GM12872 (cell line): ENCODE results near the gene LRIT2.

Experiments used
- TF ChIP-seq, protein P1 (sequence below): IDR thresholded peaks from 3 replicates; pipeline ENCODE4 v1.5.1; 2011; ENCODE audit warnings: low read depth, mild to moderate bottlenecking, low read length, moderate library complexity; ENCODE audit not compliant: insufficient read depth

LRIT2 gene

DNA sequence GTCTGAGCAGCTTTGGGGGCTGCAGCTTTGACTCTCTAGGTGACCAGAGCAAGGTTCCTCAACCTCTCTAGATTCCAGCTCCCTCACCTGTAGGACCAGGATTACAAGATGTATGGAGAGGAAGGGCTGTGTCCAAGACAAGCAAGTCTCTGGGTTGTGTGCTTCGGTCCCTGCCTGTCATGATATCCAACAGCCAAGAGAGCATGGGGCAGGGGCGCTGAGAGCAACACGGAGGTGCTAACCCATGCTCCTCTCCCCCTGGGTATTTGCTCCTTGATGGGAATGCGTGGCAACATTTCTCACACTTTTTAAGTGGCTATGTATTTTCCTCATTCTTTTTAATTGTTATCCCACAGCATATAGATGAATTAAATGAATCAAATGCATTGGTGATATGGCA lies 20.7 kb downstream of the LRIT2 start:
- TF ChIP-seq, protein P1, sequence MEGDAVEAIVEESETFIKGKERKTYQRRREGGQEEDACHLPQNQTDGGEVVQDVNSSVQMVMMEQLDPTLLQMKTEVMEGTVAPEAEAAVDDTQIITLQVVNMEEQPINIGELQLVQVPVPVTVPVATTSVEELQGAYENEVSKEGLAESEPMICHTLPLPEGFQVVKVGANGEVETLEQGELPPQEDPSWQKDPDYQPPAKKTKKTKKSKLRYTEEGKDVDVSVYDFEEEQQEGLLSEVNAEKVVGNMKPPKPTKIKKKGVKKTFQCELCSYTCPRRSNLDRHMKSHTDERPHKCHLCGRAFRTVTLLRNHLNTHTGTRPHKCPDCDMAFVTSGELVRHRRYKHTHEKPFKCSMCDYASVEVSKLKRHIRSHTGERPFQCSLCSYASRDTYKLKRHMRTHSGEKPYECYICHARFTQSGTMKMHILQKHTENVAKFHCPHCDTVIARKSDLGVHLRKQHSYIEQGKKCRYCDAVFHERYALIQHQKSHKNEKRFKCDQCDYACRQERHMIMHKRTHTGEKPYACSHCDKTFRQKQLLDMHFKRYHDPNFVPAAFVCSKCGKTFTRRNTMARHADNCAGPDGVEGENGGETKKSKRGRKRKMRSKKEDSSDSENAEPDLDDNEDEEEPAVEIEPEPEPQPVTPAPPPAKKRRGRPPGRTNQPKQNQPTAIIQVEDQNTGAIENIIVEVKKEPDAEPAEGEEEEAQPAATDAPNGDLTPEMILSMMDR: no peak

DNA sequence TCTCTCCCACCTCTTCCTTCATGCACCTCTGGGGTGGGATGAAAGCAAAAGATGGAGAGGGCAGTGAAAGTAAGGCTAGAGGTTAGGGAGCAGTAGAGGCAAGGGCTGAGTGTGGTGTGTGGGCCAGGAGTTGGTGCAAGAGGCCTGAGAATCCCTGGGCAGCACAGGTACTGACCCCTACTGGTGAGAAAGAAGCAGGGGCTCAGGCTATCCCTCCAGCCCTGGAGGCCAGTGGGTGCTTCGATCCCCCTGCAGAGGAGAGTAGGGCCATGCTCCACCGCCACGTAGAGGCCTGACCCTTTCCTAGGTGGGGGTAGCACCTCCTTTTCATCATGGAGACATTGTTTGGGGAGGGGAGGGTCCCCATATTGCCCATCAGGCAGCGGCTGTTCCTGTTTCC lies 21.2 kb downstream of the LRIT2 start:
- TF ChIP-seq, protein P1: peak; percentile 90

DNA sequence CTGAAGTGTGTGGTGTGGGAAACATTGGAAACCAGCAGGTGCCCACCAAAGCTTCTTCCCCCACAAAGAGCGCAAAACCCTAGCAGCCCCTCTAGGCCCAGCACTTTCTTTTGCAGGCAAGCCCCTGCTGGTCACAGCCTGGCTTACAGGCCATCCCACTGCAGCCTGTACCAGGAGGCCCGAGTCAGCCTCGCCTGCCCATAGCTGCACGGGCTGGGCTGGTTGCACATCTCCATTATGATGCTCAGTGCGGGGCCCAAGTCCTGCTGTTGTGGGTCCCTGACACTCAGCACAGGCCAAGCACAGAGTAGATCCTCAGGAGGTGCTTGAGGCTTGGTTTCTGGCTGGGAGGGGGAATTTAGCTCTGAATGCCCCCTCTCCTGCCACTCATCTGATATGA lies 23.0 kb downstream of the LRIT2 start:
- TF ChIP-seq, protein P1: peak; percentile 14; the same call in 1 of the 3 replicates

DNA sequence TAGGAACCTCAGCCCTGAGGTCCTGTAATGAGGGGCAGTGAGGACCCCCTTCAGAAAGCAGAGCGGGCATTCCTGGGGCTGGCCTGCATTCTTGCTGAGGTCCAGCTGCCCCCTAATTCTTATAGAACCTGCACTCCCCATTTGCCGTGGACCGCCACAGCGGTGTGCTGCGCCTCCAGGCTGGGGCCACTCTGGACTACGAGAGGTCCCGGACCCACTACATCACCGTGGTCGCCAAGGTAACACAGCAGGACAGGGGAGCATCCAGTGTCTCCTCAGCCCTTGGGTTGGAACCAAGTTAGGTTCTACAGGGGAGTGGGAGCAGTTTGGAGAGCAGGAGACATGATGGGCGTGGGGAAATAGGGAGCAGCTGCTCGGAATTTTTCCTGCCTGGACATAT lies 23.7 kb downstream of the LRIT2 start:
- TF ChIP-seq, protein P1: no peak

DNA sequence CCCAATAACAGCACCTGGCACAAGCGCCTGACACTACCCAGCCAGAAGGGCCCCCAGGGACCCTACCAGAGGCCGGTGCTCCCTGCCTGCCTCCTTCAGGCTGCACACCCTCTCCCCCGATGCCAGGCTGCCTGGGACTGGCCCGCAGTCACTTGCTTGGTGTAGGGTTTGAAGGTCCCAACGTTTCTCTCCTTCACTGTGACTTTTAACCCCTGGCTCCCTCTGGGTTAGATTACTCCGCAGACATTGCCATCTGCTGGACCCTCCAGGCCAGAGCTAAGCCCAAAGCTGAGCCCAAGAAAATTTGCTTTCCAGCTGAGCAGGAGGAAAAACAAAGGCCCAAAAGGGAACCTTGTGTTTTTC lies 24.1 kb downstream of the LRIT2 start:
- TF ChIP-seq, protein P1: peak; percentile 30; the same call in 1 of the 3 replicates

DNA sequence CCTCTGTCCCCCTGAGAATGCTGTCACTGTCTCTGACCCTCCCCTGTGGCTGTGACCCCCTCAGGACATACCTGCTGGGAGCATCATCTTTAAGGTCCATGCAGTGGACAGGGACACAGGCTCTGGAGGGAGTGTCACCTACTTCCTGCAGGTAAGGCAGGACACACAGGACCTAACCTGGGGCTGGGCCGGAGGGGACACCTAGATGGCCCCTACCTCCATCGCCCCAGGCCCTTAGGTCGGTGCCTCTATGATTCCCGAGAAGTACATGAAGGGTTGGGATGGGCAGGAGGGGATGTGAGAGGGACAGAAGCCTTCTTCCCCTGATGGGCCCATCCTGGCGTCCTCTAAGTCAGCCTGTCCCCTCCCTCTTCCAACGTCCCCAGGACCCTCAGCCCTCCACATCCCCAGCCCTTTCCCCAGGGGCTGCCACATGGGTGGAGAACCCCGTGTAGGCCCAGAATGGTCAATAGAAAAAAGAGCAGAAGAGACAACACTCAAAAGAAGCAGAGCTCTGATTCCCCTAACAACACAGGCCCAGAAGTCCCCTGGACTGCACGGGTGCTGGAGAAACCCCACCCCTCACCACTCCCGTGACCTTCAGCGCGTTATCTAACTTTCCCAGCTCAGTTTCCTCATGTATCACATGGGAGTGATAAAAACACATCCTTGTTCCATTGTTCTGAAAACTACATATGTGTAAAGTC lies 24.7 kb downstream of the LRIT2 start:
- TF ChIP-seq, protein P1: no peak

DNA sequence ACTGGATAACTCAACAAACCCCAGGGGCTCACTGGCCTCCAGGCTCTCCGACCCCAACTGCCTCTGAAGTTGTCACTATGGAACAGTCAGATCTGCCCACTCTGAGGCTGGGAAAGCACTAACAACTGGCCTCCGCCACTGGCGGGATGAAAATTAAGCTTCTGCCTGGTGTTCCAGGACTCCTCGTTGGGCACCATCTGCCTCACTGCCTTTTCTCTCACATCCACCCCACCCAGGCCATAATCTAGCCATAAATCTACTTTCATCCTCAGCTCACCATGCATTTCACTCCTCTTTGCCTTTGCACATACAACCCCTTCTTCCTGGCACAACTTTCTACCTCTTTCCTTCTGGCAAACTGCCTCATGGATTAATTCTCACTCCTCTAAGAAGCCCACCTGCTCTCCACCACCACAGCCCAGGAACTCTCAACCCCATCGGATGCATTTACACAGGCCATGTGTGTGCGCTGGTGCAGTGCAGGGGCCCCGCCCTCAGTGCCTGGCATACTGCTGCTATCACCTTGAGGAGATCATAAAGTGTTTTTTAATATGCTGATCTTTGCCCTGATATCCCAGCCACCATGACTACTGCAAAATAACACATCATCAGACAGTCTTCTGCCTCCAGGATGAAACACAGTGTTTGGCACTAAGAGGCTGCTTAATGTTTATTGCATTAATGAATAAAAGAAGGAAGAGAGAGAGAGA lies 27.0 kb downstream of the LRIT2 start:
- TF ChIP-seq, protein P1: no peak
